HG03066 (cell line): ENCODE data around the gene HOXC13.

Source experiments
- ATAC-seq: cut with Tn5 transposase; IDR thresholded peaks from one replicate; pipeline ENCODE4 v1.9.1; 2021; ENCODE audit warnings: low read depth; ENCODE audit not compliant: unreplicated experiment

Gene HOXC13

GRCh38 chr12:53939141-53940108, 794 bp downstream of the HOXC13 start:
- ATAC-seq, result no peak

- no peak for ATAC-seq
These were observed 1.9 kb downstream of the HOXC13 start for GRCh38 chr12:53940443-53941014.

GRCh38 chr12:53941187-53941586, 2.6 kb downstream of the HOXC13 start:
- no peak for ATAC-seq

- no peak for ATAC-seq
These were observed 3.1 kb downstream of the HOXC13 start for GRCh38 chr12:53941750-53942149.

- no peak for ATAC-seq
These were observed 3.9 kb downstream of the HOXC13 start for GRCh38 chr12:53942467-53942997.

GRCh38 chr12:53944209-53944608, 5.6 kb downstream of the HOXC13 start:
- ATAC-seq, result no peak

- ATAC-seq, result no peak
These were observed 6.5 kb downstream of the HOXC13 start for GRCh38 chr12:53944907-53945847.

- no peak for ATAC-seq
These were observed 9.1 kb downstream of the HOXC13 start for GRCh38 chr12:53947743-53948142.

- no peak for ATAC-seq
These were observed 10.3 kb downstream of the HOXC13 start for GRCh38 chr12:53948650-53949593.

- no peak for ATAC-seq
These were observed 11.2 kb downstream of the HOXC13 start for GRCh38 chr12:53949631-53950436.

GRCh38 chr12:53950437-53950773, 11.8 kb downstream of the HOXC13 start:
- ATAC-seq, result no peak

GRCh38 chr12:53950789-53951576, 12.4 kb downstream of the HOXC13 start:
- no peak for ATAC-seq

- no peak for ATAC-seq
These were observed 13.1 kb downstream of the HOXC13 start for GRCh38 chr12:53951577-53952334.

GRCh38 chr12:53952335-53952694, 13.7 kb downstream of the HOXC13 start:
- ATAC-seq, result no peak

- no peak for ATAC-seq
These were observed 14.5 kb downstream of the HOXC13 start for GRCh38 chr12:53952871-53953734.
